K562 (cell line): ENCODE results near the gene ANXA2. TPM values are rescaled to one million over a fixed set of nuclear protein-coding genes. Genes with fewer than 3 reads are reported as not detected.
"Not testable (repeated sequence)": the region's sequence is repeated elsewhere in the genome, so short reads cannot be mapped to it uniquely, and the experiment has no call there.

Experiments
- ATAC-seq: fragments of 200-7000 bp; cut with Tn5 transposase; 3 replicates; pipeline ENCODE4 v1.9.1; 2020; ENCODE audit warnings: moderate library complexity
- BruUV-seq: library from RNA; stranded (reverse); fragments of 400-500 nt; replicated peaks from 2 replicates; lab custom pipeline; 2021; lab: Mats Ljungman, UMichigan
- CTCF ChIA-PET: fragments of 300-600 bp; formaldehyde crosslinking; extraction: SDS; loops from one replicate; lab custom pipeline; 2021; ENCODE audit warnings: low intra/inter-chr PET ratio; lab: Yijun Ruan, JAX
- POLR2A ChIA-PET: fragments of 300-600, 350-650 bp; sonication (Branson Sonifier 250); formaldehyde crosslinking; extraction: SDS; loops from one replicate; lab custom pipeline; 2021; ENCODE audit warnings: antibody characterized with exemption, inconsistent platforms; lab: Yijun Ruan, JAX
- DNase-seq, 4 experiments: peaks; one replicate each; pipeline versions ENCODE4 v3.0.0 to v3.0.0-alpha.2; 2011 to 2018; ENCODE audit warnings: low spot score in 3 of 4, mixed read lengths in 3 of 4; ENCODE audit errors: extremely low read depth in 1 of 4
- FAIRE-seq: peaks from 2 replicates; lab custom pipeline; 2011; peaks lifted over from hg19 to GRCh38; lab: Jason Lieb, UNC
- H2AFZ ChIP-seq: 2 replicates; pipeline ENCODE4 v1.6.0; 2011; ENCODE audit warnings: low read depth, low read length, control low read depth, inconsistent platforms
- H3K27ac ChIP-seq: fragments of 200-600 bp; 3 replicates; pipeline ENCODE4 v1.8.0; 2011; ENCODE audit warnings: low read depth, mild to moderate bottlenecking, control low read depth, inconsistent platforms, low read length, moderate library complexity, mixed read lengths; ENCODE audit errors: extremely low read depth
- H3K27me3 ChIP-seq, 2 experiments: fragments of 300-600 bp in 1 of 2; 2 replicates in 1 of 2; 3 replicates in 1 of 2; pipeline versions ENCODE4 v1.6.0 to v1.8.0; 2011; ENCODE audit warnings: inconsistent platforms in 2 of 2, low read length in 2 of 2, mild to moderate bottlenecking in 1 of 2, mixed read lengths in 1 of 2, moderate library complexity in 1 of 2; ENCODE audit not compliant: control insufficient read depth in 2 of 2, insufficient read depth in 2 of 2
- H3K36me3 ChIP-seq: fragments of 300-600 bp; 3 replicates; pipeline ENCODE4 v1.8.0; 2011; ENCODE audit warnings: mild to moderate bottlenecking, low read length, inconsistent platforms; ENCODE audit not compliant: control insufficient read depth, insufficient read depth
- H3K4me1 ChIP-seq, 2 experiments: fragments of 200-600 bp in 1 of 2; replicated peaks in 1 of 2; 2 replicates in 1 of 2; 3 replicates in 1 of 2; pipeline versions ENCODE4 v1.5.1 to v1.8.0; 2011; ENCODE audit warnings: inconsistent platforms in 2 of 2, low read length in 2 of 2, mild to moderate bottlenecking in 1 of 2, mixed read lengths in 1 of 2, moderate library complexity in 1 of 2; ENCODE audit not compliant: control insufficient read depth in 2 of 2, insufficient read depth in 2 of 2
- H3K4me2 ChIP-seq: 2 replicates; pipeline ENCODE4 v1.6.1; 2011; ENCODE audit warnings: low read length, control low read depth, inconsistent platforms, mixed read lengths; ENCODE audit not compliant: insufficient read depth
- H3K4me3 ChIP-seq: fragments of 200-600 bp; sonication (generic), shearing (Covaris generic); 2 replicates; pipeline ENCODE4 v1.5.1; 2016; ENCODE audit warnings: control low read depth, inconsistent platforms
- H3K79me2 ChIP-seq: fragments of 200-600 bp; 3 replicates; pipeline ENCODE4 v1.8.0; 2011; ENCODE audit warnings: low read length, inconsistent platforms; ENCODE audit not compliant: control insufficient read depth, insufficient read depth
- H3K9ac ChIP-seq, 2 experiments: 2 replicates each; pipeline versions ENCODE4 v1.6.0 to v1.6.1; 2011; ENCODE audit warnings: low read depth in 2 of 2, low read length in 2 of 2, control low read depth in 1 of 2, inconsistent platforms in 1 of 2, mild to moderate bottlenecking in 1 of 2, mixed read lengths in 1 of 2; ENCODE audit not compliant: insufficient read depth in 1 of 2
- H3K9me1 ChIP-seq: one replicate; pipeline ENCODE4 v1.6.0; 2011; ENCODE audit warnings: inconsistent platforms, mild to moderate bottlenecking, low read length, moderate library complexity; ENCODE audit not compliant: control insufficient read depth, insufficient read depth
- H3K9me3 ChIP-seq: replicated peaks from 2 replicates; pipeline ENCODE4 v1.5.1; 2011; ENCODE audit warnings: low read depth, low read length, inconsistent platforms; ENCODE audit not compliant: control insufficient read depth, insufficient read depth
- H4K20me1 ChIP-seq: replicated peaks from 2 replicates; pipeline ENCODE4 v1.6.1; 2011; ENCODE audit warnings: low read length, inconsistent platforms, mixed read lengths; ENCODE audit not compliant: control insufficient read depth, insufficient read depth
- RERE ChIP-seq: sonication (generic); formaldehyde crosslinking; IDR thresholded peaks from 2 replicates; pipeline ENCODE4 v1.8.0; 2023; ENCODE audit warnings: missing genetic modification reagents, mild to moderate bottlenecking, borderline replicate concordance
- ZNF253 ChIP-seq: fragments of 250-450 bp; sonication (Bioruptor Pico); conservative IDR thresholded peaks from 2 replicates; pipeline ENCODE4 v1.6.1; 2021; ENCODE audit warnings: mild to moderate bottlenecking
- ZNF512 ChIP-seq: IDR thresholded peaks from 2 replicates; pipeline ENCODE4 v1.6.1; 2016; ENCODE audit warnings: missing genetic modification characterization, missing compliant biosample characterization
- WGBS: fragments of 100-300 bp; shearing (Covaris generic); methylation state at CpG from one replicate; pipeline ENCODE4 v1.1.6; 2016; ENCODE audit warnings: low coverage, mixed read lengths; ENCODE audit not compliant: insufficient coverage; ENCODE audit errors: missing lambda C conversion rate; 5-methylcytosine and 5-hydroxymethylcytosine counted together
- in situ Hi-C: fragments of 300-500 bp; cut with MboI; formaldehyde crosslinking; loops from 4 replicates; pipeline ENCODE4 v1.15.0; 2018; ENCODE audit warnings: inconsistent platforms, mixed read lengths
- intact Hi-C: fragments of 100-400 bp; cut with micrococcal nuclease; formaldehyde crosslinking; loops from 2 replicates; pipeline ENCODE4 v1.14.2; 2022
- polyA plus RNA-seq, 8 experiments: library from polyadenylated mRNA; depleted of rRNA in 4 of 8; stranded (reverse) in 5 of 8; unstranded in 3 of 8; fragments of >200 nt; fragmentation: Nextera tagmentation in 2 of 8; fragmentation: Illumina TruSeq in 1 of 8; extraction: Ambion mirVana in 2 of 8; extraction: Trizol in 1 of 8; gene quantifications; 2 replicates each; pipeline versions ENCODE4 v1.2.1 to v1.2.3, GENCODE V29; 2011 to 2014; ENCODE audit warnings: inconsistent platforms in 1 of 8, missing spikeins in 1 of 8
- total RNA-seq, 7 experiments: library from RNA; depleted of rRNA in 6 of 7; stranded (reverse); fragments of >200 nt in 6 of 7; fragmentation: Illumina TruSeq in 2 of 7; extraction: Trizol in 2 of 7; gene quantifications; 2 replicates each; pipeline versions ENCODE4 v1.2.1 to v1.2.3, GENCODE V29; 2011 to 2021; ENCODE audit warnings: low replicate concordance in 1 of 7

The ANXA2 gene
- total and polyA plus RNA-seq, 9 of the 15 experiments (the other 6 are each of a cell fraction or from before 2014, with no cell fraction given) = 301 to 1,102 (median 452) TPM

GRCh38 chr15:60411774-60412425, 14.1 kb upstream of the ANXA2 start:
- ChIA-PET POLR2A (interaction anchor here (1.7 kb wide), 1 partner anchor 15 kb away, joined by 8 read pairs; no protein-coding TSS in a partner anchor), CTCF (no interaction called here)
- no peaks in the 10 kb centered on the region for H3K9me1 ChIP-seq
- H3K79me2 ChIP-seq = no peaks in the 10 kb centered on the region
- no peak overlapping the region for H3K27ac ChIP-seq
- H3K27me3 ChIP-seq = no peaks in the 10 kb centered on the region
- no peaks in the 10 kb centered on the region for H4K20me1 ChIP-seq
- intact Hi-C loops = no loop called here
- BruUV-seq = no TSS peak
- ATAC-seq (no peak), FAIRE-seq (peak; percentile 54), DNase-seq (no peak)
- no peak for TF ChIP-seq RERE (CRISPR knock-in tag)
- no peak for TF ChIP-seq ZNF512 (tag)
- no peak for TF ChIP-seq ZNF253 (CRISPR knock-in tag)
- 37% methylated on average over 8 of the region's 9 CpGs for WGBS
- H3K4me1 ChIP-seq = peaks cover 5 to 9% of the 10 kb centered on the region in 2 experiments; a peak in 4 of 5 replicates
- H3K9ac ChIP-seq = no peak overlapping the region
- no peaks in the 10 kb centered on the region for H3K9me3 ChIP-seq
- in situ Hi-C loops = no loop called here
- no peak overlapping the region for H3K4me2 ChIP-seq
- no peaks in the 10 kb centered on the region for H3K36me3 ChIP-seq
- no peak overlapping the region for H2AFZ ChIP-seq
- no peak overlapping the region for H3K4me3 ChIP-seq

- H3K4me1 ChIP-seq, H3K79me2 ChIP-seq, H3K9ac ChIP-seq, BruUV-seq, H3K9me1 ChIP-seq, intact Hi-C loops, H3K36me3 ChIP-seq, H3K27ac ChIP-seq, H3K9me3 ChIP-seq, ATAC-seq, POLR2A ChIA-PET, H3K4me2 ChIP-seq, CTCF ChIA-PET, FAIRE-seq, H2AFZ ChIP-seq, DNase-seq, H4K20me1 ChIP-seq, H3K27me3 ChIP-seq, H3K4me3 ChIP-seq, in situ Hi-C loops: not testable (repeated sequence)
- WGBS = 70% methylated on average over 7 of the region's 9 CpGs
Observed at GRCh38 chr15:60410350-60410749, 12.6 kb upstream of the ANXA2 start.
